Esophagus (tissue), 2 donors: ENCODE data around the gene IPPK. TPM values are rescaled to one million over a fixed set of nuclear protein-coding genes. Genes with fewer than 3 reads are reported as not detected.

ENCODE experiments used
- H3K27ac ChIP-seq, 2 donors: one replicate each; pipeline ENCODE4 v1.5.1; 2013; ENCODE audit warnings: low read depth in 2 of 2, mild to moderate bottlenecking in 2 of 2, inconsistent platforms in 1 of 2, low read length in 1 of 2, moderate library complexity in 1 of 2
- H3K27me3 ChIP-seq, 2 donors: one replicate each; pipeline ENCODE4 v1.6.1; 2013; ENCODE audit warnings: low read length in 2 of 2, control low read depth in 1 of 2, mild to moderate bottlenecking in 1 of 2; ENCODE audit not compliant: insufficient read depth in 2 of 2, control insufficient read depth in 1 of 2
- H3K36me3 ChIP-seq, 2 donors: one replicate each; pipeline ENCODE4 v1.6.1; 2013; ENCODE audit warnings: low read length in 1 of 2; ENCODE audit not compliant: control insufficient read depth in 2 of 2, insufficient read depth in 2 of 2
- H3K4me1 ChIP-seq, 2 donors: one replicate each; pipeline ENCODE4 v1.6.1; 2013; ENCODE audit warnings: low read length in 1 of 2; ENCODE audit not compliant: control insufficient read depth in 2 of 2, insufficient read depth in 2 of 2
- H3K4me3 ChIP-seq, 2 donors: one replicate each; pipeline ENCODE4 v1.5.1; 2013; ENCODE audit warnings: low read length in 2 of 2, mild to moderate bottlenecking in 2 of 2, low read depth in 1 of 2, moderate library complexity in 1 of 2
- H3K9me3 ChIP-seq, 2 donors: one replicate each; pipeline ENCODE4 v1.6.1; 2013; ENCODE audit warnings: mild to moderate bottlenecking in 2 of 2, low read depth in 1 of 2, low read length in 1 of 2, moderate library complexity in 1 of 2; ENCODE audit not compliant: control insufficient read depth in 2 of 2, insufficient read depth in 1 of 2
- WGBS, 2 donors: extraction: QIAGEN DNeasy Blood & Tissue Kit; methylation state at CpG; one replicate each; pipeline ENCODE4 v1.1.7; 2013; 5-methylcytosine and 5-hydroxymethylcytosine counted together
- polyA plus RNA-seq, 2 donors: library from polyadenylated mRNA; stranded (reverse); fragments of 200-250 nt; gene quantifications; one replicate each; pipeline ENCODE4 v1.2.3, GENCODE V29; 2013
- donor health status: healthy with polysubstance abuse.
- donor health status: Bipolar disorder and iron deficiency.

IPPK gene
- polyA plus RNA-seq, 2 donors = 18.7 to 41.1 TPM

- Histone ChIP-seq H3K4me1 (peaks cover 5 to 9% of the 10 kb centered on the region in 2 donors), H3K36me3 (peaks cover 5 to 37% of the 10 kb centered on the region in 2 donors), H3K4me3 (no peak overlapping the region), H3K27ac (peak overlapping the region in 1 of 2 donors; percentile 66), H3K27me3 (no peaks in the 10 kb centered on the region), H3K9me3 (no peaks in the 10 kb centered on the region)
- 91 to 92% methylated on average over 24 of the region's 24 CpGs for WGBS, 2 donors
These were observed 50.2 kb downstream of the IPPK start for GRCh38 chr9:92619601-92620300.

- Histone ChIP-seq H3K4me1 (peaks cover 9 to 13% of the 10 kb centered on the region in 2 donors), H3K36me3 (peaks cover 5 to 38% of the 10 kb centered on the region in 2 donors), H3K4me3 (no peak overlapping the region), H3K27ac (peak overlapping the region; percentile 51 to 89), H3K9me3 (no peaks in the 10 kb centered on the region), H3K27me3 (no peaks in the 10 kb centered on the region)
- WGBS, 2 donors = 80 to 86% methylated on average over 10 of the region's 10 CpGs
These were observed 51.2 kb downstream of the IPPK start for GRCh38 chr9:92618633-92619225.

GRCh38 chr9:92617951-92618510 lies 51.9 kb downstream of the IPPK start:
- Histone ChIP-seq H3K36me3 (peaks cover 5 to 43% of the 10 kb centered on the region in 2 donors), H3K4me3 (no peak overlapping the region), H3K27me3 (no peaks in the 10 kb centered on the region), H3K27ac (peak overlapping the region; percentile 89 to 94), H3K9me3 (no peaks in the 10 kb centered on the region), H3K4me1 (peaks cover 9 to 16% of the 10 kb centered on the region in 2 donors)
- 69 to 80% methylated on average over 11 of the region's 11 CpGs for WGBS, 2 donors

GRCh38 chr9:92617195-92617813 lies 52.6 kb downstream of the IPPK start:
- Histone ChIP-seq H3K4me3 (no peak overlapping the region), H3K9me3 (no peaks in the 10 kb centered on the region), H3K4me1 (peaks cover 9 to 16% of the 10 kb centered on the region in 2 donors), H3K27me3 (no peaks in the 10 kb centered on the region), H3K27ac (peak overlapping the region; percentile 89 to 94), H3K36me3 (peaks cover 5 to 43% of the 10 kb centered on the region in 2 donors)
- WGBS, 2 donors = 91 to 92% methylated on average over 11 of the region's 11 CpGs

- Histone ChIP-seq H3K27ac (peak overlapping the region; percentile 89 to 94), H3K4me1 (peaks cover 9 to 19% of the 10 kb centered on the region in 2 donors), H3K9me3 (no peaks in the 10 kb centered on the region), H3K27me3 (no peaks in the 10 kb centered on the region), H3K36me3 (peaks cover 8 to 43% of the 10 kb centered on the region in 2 donors), H3K4me3 (no peak overlapping the region)
- 63 to 73% methylated on average over 11 of the region's 11 CpGs for WGBS, 2 donors
These were observed 53.2 kb downstream of the IPPK start for GRCh38 chr9:92616655-92617111.

GRCh38 chr9:92616199-92616641 lies 53.7 kb downstream of the IPPK start:
- no peaks in the 10 kb centered on the region for H3K27me3 ChIP-seq
- peak overlapping the region; percentile 89 to 94 for H3K27ac ChIP-seq
- H3K4me1 ChIP-seq = peaks cover 11 to 23% of the 10 kb centered on the region in 2 donors
- WGBS, 2 donors = 64% methylated on average over 11 of the region's 11 CpGs
- no peaks in the 10 kb centered on the region for H3K9me3 ChIP-seq
- no peak overlapping the region for H3K4me3 ChIP-seq
- peaks cover 8 to 40% of the 10 kb centered on the region in 2 donors for H3K36me3 ChIP-seq

- Histone ChIP-seq H3K27ac (peak overlapping the region; percentile 89 to 94), H3K36me3 (peaks cover 8 to 42% of the 10 kb centered on the region in 2 donors), H3K4me1 (peaks cover 12 to 26% of the 10 kb centered on the region in 2 donors), H3K9me3 (no peaks in the 10 kb centered on the region), H3K27me3 (no peaks in the 10 kb centered on the region), H3K4me3 (no peak overlapping the region)
- 73 to 76% methylated on average over 13 of the region's 13 CpGs for WGBS, 2 donors
These were observed 54.1 kb downstream of the IPPK start for GRCh38 chr9:92615790-92616189.

GRCh38 chr9:92614763-92615461 lies 55.0 kb downstream of the IPPK start:
- 83% methylated on average over 17 of the region's 17 CpGs for WGBS, 2 donors
- H3K9me3 ChIP-seq = no peaks in the 10 kb centered on the region
- H3K27me3 ChIP-seq = no peaks in the 10 kb centered on the region
- H3K27ac ChIP-seq = peak overlapping the region; percentile 68 to 89
- H3K36me3 ChIP-seq = peaks cover 10 to 41% of the 10 kb centered on the region in 2 donors
- peaks cover 12 to 23% of the 10 kb centered on the region in 2 donors for H3K4me1 ChIP-seq
- H3K4me3 ChIP-seq = no peak overlapping the region

GRCh38 chr9:92614123-92614510 lies 55.8 kb downstream of the IPPK start:
- Histone ChIP-seq H3K4me3 (no peak overlapping the region), H3K27ac (peak overlapping the region in 1 of 2 donors; percentile 86), H3K36me3 (peaks cover 10 to 34% of the 10 kb centered on the region in 2 donors), H3K4me1 (peaks cover 12 to 27% of the 10 kb centered on the region in 2 donors), H3K9me3 (no peaks in the 10 kb centered on the region), H3K27me3 (no peaks in the 10 kb centered on the region)
- 94 to 95% methylated on average over 9 of the region's 9 CpGs for WGBS, 2 donors
